Testis (tissue), 3 donors: ENCODE measurements around the gene TMEM138. TPM values are rescaled to one million over a fixed set of nuclear protein-coding genes. Genes with fewer than 3 reads are reported as not detected.

ENCODE experiments used
- DNase-seq: peaks from one replicate; pipeline ENCODE4 v3.0.0-alpha.2; 2019
- H3K27ac ChIP-seq, 2 donors: fragments of 200-600 bp; sonication (generic); one replicate each; pipeline ENCODE4 v1.5.1; 2019
- H3K27me3 ChIP-seq: fragments of 200-600 bp; sonication (generic); one replicate; pipeline ENCODE4 v1.5.1; 2019
- H3K36me3 ChIP-seq: fragments of 200-600 bp; sonication (generic); one replicate; pipeline ENCODE4 v1.5.1; 2017; ENCODE audit warnings: low read depth; ENCODE audit errors: missing control alignments
- H3K4me1 ChIP-seq: fragments of 200-600 bp; sonication (generic); one replicate; pipeline ENCODE4 v1.5.1; 2019
- H3K4me3 ChIP-seq, 2 donors: fragments of 200-600 bp; sonication (generic); one replicate each; pipeline ENCODE4 v1.5.1; 2017 to 2019
- H3K9me3 ChIP-seq: fragments of 200-600 bp; sonication (generic); one replicate; pipeline ENCODE4 v1.5.1; 2017
- POLR2A ChIP-seq: fragments of 450-650 bp; IDR thresholded peaks from one replicate; pipeline ENCODE4 v1.6.1; 2017; ENCODE audit warnings: antibody characterized with exemption, mild to moderate bottlenecking, moderate library complexity
- WGBS, 2 donors: methylation state at CpG; one replicate each; pipeline ENCODE4 v1.1.5; 2018; 5-methylcytosine and 5-hydroxymethylcytosine counted together
- intact Hi-C: fragments of 100-400 bp; cut with DNase I; formaldehyde crosslinking; loops from one replicate; pipeline ENCODE4 v1.15.1; 2023; ENCODE audit warnings: low total_unique reads
- polyA plus RNA-seq: library from polyadenylated mRNA; stranded (reverse); fragments of 350-450 nt; fragmentation: Illumina TruSeq; extraction: RNeasy Lipid Tissue Mini Kit (QIAGEN cat#74804); gene quantifications from one replicate; pipeline ENCODE4 v1.2.3, GENCODE V29; 2014; ENCODE audit warnings: low read depth, low replicate concordance; ENCODE audit not compliant: insufficient read depth
- total RNA-seq, 2 donors: library from RNA; depleted of rRNA; stranded (reverse); fragments of >200 nt; gene quantifications; one replicate each; pipeline ENCODE4 v1.2.3, GENCODE V29; 2016
- TF ChIP-seq, protein P1 (sequence below), 3 experiments: fragments of 450-650 bp in 2 of 3; fragments of 200-600 bp in 1 of 3; sonication (generic) in 1 of 3; IDR thresholded peaks; one replicate each; pipeline ENCODE4 v1.5.1; 2016 to 2019; ENCODE audit warnings: antibody characterized with exemption in 3 of 3, mild to moderate bottlenecking in 2 of 3, moderate library complexity in 1 of 3

TMEM138 gene
- total and polyA plus RNA-seq, 3 donors from 2014 or later = 41.8 to 61.8 (median 42.1) TPM

- Histone ChIP-seq H3K9me3 (no peaks in the 10 kb centered on the region), H3K4me3 (no peak overlapping the region), H3K27me3 (no peaks in the 10 kb centered on the region), H3K36me3 (no peaks in the 10 kb centered on the region), H3K27ac (no peak overlapping the region), H3K4me1 (peaks cover 17% of the 10 kb centered on the region)
- no peak for DNase-seq
- WGBS, 2 donors = 80 to 84% methylated on average over 9 of the region's 9 CpGs
- TF ChIP-seq, protein P1, sequence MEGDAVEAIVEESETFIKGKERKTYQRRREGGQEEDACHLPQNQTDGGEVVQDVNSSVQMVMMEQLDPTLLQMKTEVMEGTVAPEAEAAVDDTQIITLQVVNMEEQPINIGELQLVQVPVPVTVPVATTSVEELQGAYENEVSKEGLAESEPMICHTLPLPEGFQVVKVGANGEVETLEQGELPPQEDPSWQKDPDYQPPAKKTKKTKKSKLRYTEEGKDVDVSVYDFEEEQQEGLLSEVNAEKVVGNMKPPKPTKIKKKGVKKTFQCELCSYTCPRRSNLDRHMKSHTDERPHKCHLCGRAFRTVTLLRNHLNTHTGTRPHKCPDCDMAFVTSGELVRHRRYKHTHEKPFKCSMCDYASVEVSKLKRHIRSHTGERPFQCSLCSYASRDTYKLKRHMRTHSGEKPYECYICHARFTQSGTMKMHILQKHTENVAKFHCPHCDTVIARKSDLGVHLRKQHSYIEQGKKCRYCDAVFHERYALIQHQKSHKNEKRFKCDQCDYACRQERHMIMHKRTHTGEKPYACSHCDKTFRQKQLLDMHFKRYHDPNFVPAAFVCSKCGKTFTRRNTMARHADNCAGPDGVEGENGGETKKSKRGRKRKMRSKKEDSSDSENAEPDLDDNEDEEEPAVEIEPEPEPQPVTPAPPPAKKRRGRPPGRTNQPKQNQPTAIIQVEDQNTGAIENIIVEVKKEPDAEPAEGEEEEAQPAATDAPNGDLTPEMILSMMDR (IDR thresholded peaks at IDR 0.05) = no peak
- TF ChIP-seq POLR2A = no peak
- intact Hi-C loops = no loop called here
These were observed 33.8 kb upstream of the TMEM138 start for GRCh38 chr11:61328351-61328750.

- Histone ChIP-seq H3K36me3 (no peaks in the 10 kb centered on the region), H3K4me1 (peaks cover 31% of the 10 kb centered on the region), H3K4me3 (no peak overlapping the region), H3K27ac (no peak overlapping the region), H3K27me3 (no peaks in the 10 kb centered on the region), H3K9me3 (no peaks in the 10 kb centered on the region)
- WGBS, 2 donors = 90 to 96% methylated on average over 4 of the region's 4 CpGs
- no peak for DNase-seq
- no peak for TF ChIP-seq POLR2A
- TF ChIP-seq, protein P1 (IDR thresholded peaks at IDR 0.05) = no peak
- intact Hi-C loops = loop anchor here (10.0 kb wide), 1 partner anchor 105 kb away; the partner anchor contains the start of gene SDHAF2
These were observed 32.3 kb upstream of the TMEM138 start for GRCh38 chr11:61329871-61330270.

- WGBS, 2 donors = 32 to 33% methylated on average over 6 of the region's 6 CpGs
These were observed 30.5 kb upstream of the TMEM138 start for GRCh38 chr11:61331651-61332050.

DNA sequence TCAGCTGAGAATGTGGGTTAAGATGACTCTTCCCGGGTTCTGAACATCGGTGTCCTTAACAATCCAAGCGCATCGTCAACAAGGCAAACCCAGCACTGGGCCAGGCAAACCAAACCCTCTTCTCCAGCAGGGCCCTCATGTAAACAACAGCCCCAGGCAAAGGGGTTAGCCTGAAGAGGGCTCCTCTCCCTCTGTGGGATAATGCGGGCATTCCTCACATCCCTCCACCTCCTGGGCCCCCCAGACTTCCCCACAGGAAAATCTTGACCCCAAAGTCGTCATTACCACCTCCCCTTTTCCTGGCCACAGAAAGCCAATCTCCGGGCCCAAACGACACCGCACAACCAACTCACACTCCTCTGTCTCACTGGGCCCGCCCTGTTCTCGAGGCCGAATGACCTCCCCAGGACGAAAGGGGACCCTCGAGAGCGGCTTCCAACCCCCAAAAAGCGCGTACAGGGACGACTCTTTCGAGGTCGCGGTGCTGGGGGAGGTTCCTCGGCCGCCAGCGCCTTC, 29.8 kb upstream of the TMEM138 start:
- DNase-seq = peak; percentile 29
- H3K27me3 ChIP-seq = no peaks in the 10 kb centered on the region
- no peaks in the 10 kb centered on the region for H3K9me3 ChIP-seq
- H3K36me3 ChIP-seq = no peaks in the 10 kb centered on the region
- WGBS, 2 donors = 0 to 1% methylated on average over 20 to 24 of the region's 24 CpGs
- peak overlapping the region; percentile 82 to 95 for H3K27ac ChIP-seq
- intact Hi-C loops = loop anchor here (10.0 kb wide), 1 partner anchor 102 kb away; the partner anchor contains the start of gene SDHAF2
- H3K4me3 ChIP-seq = peak overlapping the region; percentile 85 to 91
- peaks cover 56% of the 10 kb centered on the region for H3K4me1 ChIP-seq
- no peak for TF ChIP-seq POLR2A
- TF ChIP-seq, protein P1 (IDR thresholded peaks at IDR 0.05) = no peak

More at GRCh38 chr11:61331651-61332050, 30.5 kb upstream of the TMEM138 start:
- TF ChIP-seq, protein P1 (IDR thresholded peaks at IDR 0.05) = no peak
- TF ChIP-seq POLR2A = no peak
- Histone ChIP-seq H3K36me3 (no peaks in the 10 kb centered on the region), H3K9me3 (no peaks in the 10 kb centered on the region), H3K27ac (peak overlapping the region; percentile 82 to 95), H3K4me3 (peak overlapping the region; percentile 85 to 91), H3K27me3 (no peaks in the 10 kb centered on the region), H3K4me1 (peaks cover 49% of the 10 kb centered on the region)
- no peak for DNase-seq
- intact Hi-C loops = loop anchor here (10.0 kb wide), 1 partner anchor 103 kb away; the partner anchor contains the start of gene SDHAF2
